ENCODE data around the gene SASH1.
"Not testable (repeated sequence)": the region's sequence is repeated elsewhere in the genome, so short reads cannot be mapped to it uniquely, and the experiment has no call there.

The SASH1 gene

DNA sequence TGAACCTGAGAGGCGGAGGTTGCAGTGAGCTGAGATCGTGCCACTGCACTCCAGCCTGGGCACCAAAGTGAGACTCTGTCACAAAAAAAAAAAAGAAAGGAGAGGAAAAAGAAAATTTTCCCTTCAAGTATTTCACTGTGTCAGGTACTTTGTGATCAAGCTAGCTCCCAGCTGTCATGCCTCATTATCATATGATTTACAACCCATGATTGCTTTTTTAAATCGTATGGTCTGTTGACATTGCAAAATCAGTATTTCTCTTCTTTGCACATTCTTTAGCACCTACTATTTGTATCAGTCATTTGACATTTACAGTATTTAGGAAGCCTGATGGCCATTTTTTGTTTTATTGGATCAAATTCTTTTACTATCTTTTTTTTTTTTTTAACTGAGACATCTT, 22.4 kb downstream of the SASH1 start:
- DNase-seq (ENCODE audit: low read depth): no peak

- DNase-seq (ENCODE audit: low read depth): no peak
These were observed 24.9 kb downstream of the SASH1 start for GRCh38 chr6:148367411-148368024.

- DNase-seq (ENCODE audit: low read depth): no peak
These were observed 27.5 kb downstream of the SASH1 start for GRCh38 chr6:148370176-148370575.

DNA sequence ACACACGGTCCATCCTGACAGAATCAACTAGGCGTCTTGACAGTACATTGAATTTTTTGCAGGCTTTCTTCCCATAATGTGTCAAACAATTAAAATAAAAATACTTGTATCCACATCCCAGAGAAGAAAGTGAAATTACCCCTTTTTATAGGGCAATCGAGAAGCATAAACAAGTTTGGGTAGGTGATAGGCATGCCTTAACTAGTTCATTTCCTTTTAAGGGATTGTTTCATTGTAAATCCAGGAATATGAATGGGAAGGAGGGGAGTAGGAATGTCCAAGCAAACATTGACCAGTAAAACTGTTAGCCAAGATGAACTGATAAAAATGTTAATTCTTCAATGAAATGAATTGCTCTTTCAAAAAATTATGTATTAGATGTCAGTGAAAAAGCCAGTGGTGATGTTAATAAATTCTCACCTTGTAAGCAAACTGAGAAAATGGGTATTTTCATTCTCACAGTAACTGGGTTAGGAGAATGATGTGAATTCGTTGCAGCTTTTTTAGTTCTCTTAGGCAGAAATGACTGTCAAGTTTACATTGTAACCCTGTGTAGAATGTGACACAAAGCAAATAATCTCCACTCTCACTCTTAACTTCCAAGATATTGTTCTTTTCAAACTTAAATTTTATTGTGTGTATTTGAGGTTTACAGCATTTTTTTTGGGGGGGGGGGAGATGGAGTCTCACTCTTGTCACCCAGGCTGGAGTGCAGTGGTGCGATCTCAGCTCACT, 31.6 kb downstream of the SASH1 start:
- DNase-seq (ENCODE audit: low read depth): no peak

GRCh38 chr6:148375401-148375800, 32.8 kb downstream of the SASH1 start:
- DNase-seq (ENCODE audit: low read depth): no peak

DNA sequence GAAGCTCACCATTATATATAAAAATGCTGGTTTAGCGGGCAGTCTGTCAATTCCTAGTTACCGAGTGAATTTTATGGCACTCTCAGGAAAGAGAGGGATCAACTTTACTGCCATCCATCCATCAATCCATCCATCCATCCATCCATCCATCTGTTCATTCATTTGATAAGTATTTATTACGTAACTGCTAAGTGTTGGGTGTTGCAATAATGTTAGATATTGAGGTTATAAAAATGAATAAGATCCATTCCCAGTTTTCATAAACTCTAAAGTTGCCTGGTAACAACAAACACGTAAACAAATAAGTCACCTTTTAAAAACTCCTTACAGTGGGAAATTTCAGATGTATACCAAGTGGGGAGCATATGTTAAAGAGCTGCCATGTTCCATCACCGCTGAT, 36.8 kb downstream of the SASH1 start:
- no peak for DNase-seq (ENCODE audit: low read depth)

DNA sequence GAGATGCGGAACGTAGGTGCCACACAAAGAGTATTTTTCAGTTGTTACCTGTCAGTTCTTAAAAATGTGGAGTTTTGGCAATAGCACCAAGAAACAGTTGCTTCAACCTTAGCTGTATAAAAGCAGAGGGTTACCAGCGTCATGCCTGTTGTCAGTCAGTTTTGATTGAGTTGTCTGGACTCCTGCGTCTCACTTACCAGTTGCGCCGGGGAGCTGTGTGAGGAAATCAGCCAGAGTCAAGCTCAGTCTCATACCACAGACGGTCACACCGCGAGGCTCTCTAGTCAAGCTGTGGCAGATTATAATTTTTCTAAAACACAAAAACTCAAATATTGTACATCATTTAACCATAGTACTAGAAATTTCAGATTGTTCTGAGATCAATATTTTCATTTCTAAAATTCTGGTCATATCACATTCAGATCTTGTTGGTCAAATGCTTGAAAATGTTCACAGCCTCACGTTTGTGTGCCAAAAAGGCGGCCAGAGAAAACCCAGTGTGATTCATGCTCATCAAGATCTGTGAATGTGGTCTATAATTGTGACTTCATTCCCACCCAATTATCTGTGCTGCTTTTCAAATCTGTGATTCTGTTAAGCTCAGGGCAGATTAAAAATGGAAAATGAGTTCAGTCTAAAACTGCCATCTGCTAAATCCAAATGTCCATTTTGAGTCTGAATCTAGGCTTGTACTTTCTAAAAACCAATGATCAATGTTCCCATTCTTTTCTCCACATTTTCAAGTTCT, 37.5 kb downstream of the SASH1 start:
- no peak for DNase-seq (ENCODE audit: low read depth)

DNA sequence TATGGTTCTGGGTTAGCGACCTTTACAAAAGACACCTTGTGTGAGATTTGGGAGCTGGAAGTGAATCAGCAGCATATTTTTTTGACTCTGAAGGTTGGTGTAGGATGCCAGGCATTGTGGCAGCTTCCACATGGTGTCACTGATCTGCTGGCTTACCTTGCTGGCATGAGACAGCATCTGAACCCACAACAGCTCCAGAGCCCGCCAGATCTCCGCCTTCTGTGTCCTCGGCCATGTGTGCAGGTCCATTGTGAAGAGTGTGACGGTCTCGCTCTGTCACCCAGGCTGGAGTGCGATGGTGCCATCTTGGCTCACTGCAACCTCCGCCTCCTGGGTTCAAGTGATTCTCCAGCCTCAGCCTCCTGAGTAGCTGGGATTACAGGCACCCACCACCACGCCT, 39.4 kb downstream of the SASH1 start:
- not testable (repeated sequence) for DNase-seq (ENCODE audit: low read depth)

- DNase-seq (ENCODE audit: low read depth): no peak
These were observed 40.2 kb downstream of the SASH1 start for GRCh38 chr6:148382861-148383260.

GRCh38 chr6:148383658-148384368, 41.2 kb downstream of the SASH1 start:
- no peak for DNase-seq (ENCODE audit: low read depth)

- no peak for DNase-seq (ENCODE audit: low read depth)
These were observed 42.7 kb downstream of the SASH1 start for GRCh38 chr6:148385379-148385778.

DNA sequence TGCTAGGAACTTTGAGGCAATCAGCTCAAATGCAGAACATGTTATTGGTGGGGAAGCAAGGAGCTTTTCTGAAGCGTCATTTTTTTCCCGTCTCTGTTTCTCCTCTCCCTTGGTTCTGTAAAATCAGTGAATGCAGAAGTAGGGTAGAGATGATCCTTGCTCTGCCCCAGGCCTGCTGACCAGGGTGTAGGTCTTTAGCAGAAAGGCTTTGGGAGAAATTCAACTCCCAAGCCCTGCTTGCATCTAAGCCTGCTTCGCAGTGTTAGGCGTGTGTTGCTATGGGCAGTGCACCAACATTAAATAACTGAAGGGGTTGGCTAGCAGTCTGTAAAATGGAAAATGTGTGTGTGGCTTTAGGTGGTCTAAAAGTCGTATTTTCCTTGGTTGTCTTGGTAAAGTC, 45.9 kb downstream of the SASH1 start:
- DNase-seq (ENCODE audit: low read depth): no peak

- no peak for DNase-seq (ENCODE audit: low read depth)
These were observed 46.4 kb downstream of the SASH1 start for GRCh38 chr6:148389086-148389485.

- DNase-seq (ENCODE audit: low read depth): no peak
These were observed 47.3 kb downstream of the SASH1 start for GRCh38 chr6:148389917-148390316.

DNA sequence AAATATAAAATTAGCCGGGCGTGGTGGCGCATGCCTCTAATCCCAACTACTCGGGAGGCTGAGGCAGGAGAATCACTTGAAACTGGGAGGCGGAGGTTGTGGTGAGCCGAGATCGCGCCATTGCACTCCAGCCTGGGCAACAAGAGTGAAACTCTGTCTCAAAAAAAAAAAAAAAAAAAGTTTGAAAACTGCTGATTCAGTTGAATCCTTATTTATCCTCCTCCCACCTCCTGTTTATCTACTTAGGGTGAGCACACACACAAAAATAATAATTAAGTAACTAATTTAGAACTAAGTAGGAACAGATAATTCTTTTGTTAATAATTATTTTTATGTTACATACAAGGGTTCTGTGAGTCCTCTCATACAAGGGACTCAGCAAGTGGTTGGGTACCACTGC, 49.5 kb downstream of the SASH1 start:
- DNase-seq (ENCODE audit: low read depth): not testable (repeated sequence)

DNA sequence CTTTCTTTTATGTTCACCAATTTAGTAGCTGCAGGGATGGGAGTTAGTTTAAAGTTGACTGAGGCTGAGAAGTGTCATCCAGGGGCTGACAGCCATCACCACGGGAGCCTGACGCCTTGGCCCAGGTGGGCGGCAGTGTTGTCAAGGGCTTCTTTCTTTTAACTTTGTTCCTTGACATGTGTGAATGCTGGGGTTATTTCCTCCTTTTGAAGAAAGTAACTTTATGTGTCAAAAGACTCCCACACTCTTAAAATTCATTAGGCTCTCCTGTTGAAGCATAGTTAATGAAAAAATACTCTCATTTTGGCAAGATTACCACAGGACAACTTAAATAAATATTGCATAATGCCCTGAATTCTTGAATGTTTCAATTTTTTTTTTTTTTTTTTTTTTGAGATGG, 50.0 kb downstream of the SASH1 start:
- DNase-seq (ENCODE audit: low read depth): no peak

GRCh38 chr6:148395583-148396101, 53.0 kb downstream of the SASH1 start:
- DNase-seq (ENCODE audit: low read depth): no peak

- DNase-seq (ENCODE audit: low read depth): no peak
These were observed 53.8 kb downstream of the SASH1 start for GRCh38 chr6:148396411-148396810.

DNA sequence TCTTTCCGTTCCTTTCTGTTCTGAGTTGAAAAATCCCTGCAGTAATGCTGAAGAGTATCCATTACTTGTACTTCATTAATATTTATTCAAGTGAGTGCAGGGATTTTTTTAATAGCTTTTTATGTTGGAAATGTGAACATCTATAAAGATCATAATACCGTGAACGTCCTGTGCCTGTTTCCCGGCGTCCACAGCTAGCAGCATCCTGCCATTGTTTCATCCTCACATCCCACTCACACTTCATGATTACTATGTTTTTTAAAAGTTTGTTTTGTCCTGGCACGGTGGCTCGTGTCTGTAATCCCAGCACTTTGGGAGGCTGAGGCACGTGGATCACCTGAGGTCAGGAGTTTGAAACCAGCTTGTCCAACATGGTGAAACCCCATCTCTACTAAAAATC, 54.3 kb downstream of the SASH1 start:
- no peak for DNase-seq (ENCODE audit: low read depth)

GRCh38 chr6:148398244-148398643, 55.6 kb downstream of the SASH1 start:
- DNase-seq (ENCODE audit: low read depth): no peak

GRCh38 chr6:148398678-148399077, 56.0 kb downstream of the SASH1 start:
- no peak for DNase-seq (ENCODE audit: low read depth)

DNA sequence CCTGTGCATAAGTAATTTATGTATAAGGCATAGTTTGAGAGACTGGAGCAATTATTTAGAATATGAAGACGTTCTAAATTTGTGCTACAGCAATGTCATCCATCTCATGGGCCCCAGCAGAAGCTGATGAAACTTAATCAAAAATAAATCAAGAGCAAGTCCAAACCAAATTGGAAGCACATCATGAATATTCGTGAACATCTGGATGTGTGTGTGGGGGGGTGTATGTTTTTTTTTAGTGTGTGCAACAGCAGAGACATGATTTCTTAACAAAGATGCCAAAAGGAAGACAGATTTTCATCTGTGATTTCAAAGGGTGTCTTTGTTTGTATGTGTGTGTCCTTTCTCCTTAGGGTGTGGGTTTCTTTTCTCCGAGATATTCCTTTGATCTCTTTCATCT, 58.9 kb downstream of the SASH1 start:
- DNase-seq (ENCODE audit: low read depth): no peak

Measured in stimulated activated CD8-positive, alpha-beta memory T cell treated with anti-CD3 and anti-CD28 coated beads, Interleukin-7, amount 100 ng/mL, for 24 hours (primary cell).